DMS153 (cell line): ENCODE measurements around the gene SYCN.
"Not testable (repeated sequence)": the region's sequence is repeated elsewhere in the genome, so short reads cannot be mapped to it uniquely, and the experiment has no call there.

Experiments used
- DNase-seq: peaks from one replicate; lab custom pipeline; 2025; lab: John Stamatoyannopoulos, UW

SYCN gene

DNA sequence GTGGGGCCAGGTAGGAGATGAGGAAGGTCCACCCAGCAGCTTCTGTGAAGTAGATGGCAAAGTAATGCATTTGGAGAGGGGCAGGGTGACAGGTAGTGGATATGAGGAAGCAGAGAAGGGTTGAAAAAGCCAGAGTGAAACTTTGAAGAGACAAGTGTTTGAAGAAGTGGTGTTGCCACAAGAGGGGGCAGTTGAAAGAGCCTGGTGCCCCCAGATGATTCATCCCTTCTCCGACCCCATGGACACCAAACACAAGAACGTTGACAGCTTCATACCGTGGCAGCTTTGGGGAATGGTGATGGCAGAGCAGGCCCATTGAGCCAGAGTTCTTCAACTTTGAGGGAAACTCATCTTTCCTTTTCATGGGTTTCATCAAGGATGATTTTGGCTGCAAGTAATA is 20.8 kb upstream of the SYCN start:
- no peak for DNase-seq

DNA sequence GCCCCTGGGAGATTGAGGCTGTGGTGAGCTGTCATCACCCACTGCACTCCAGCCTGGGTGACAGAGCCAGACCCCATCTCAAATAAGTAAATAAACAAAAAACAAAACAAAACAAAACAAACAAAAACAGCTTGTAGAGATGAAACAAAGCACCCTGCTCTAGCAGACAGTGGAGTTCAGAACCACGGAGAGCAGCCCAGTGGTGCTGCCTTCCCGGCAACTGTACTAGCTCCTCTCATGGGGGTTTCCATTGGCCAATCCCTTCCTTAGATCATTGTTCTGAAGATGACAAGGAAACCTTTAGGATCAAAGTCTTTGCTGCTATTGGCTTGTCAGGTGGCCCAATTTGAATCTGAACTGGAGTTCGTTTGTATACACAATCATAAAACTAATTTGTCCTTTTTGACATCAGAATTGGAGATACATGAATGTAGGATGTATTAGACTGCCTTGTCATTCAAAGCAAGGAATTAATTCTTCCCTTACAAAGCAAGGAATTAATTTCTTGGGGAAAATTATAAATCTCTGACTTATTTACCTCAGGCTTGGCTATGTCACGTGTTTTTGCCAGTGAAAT is 19.7 kb upstream of the SYCN start:
- DNase-seq, result no peak

DNA sequence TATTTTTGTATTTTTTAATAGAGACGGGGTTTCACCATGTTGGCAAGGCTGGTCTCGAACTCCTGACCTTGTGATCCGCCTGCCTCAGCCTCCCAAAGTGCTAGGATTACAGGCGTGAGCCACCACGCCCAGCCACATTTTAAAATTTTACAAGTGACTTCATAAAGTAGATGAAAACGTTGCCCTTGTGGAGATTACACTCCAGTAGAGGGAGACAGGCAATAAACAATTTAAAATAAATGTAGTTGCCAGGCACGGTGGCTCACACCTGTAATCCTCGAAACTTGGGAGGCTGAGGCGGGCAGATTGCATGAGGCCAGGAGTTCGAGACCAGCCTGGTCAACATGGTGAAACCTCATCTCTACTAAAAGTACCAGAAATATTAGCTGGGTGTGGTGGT is 15.0 kb upstream of the SYCN start:
- not testable (repeated sequence) for DNase-seq

DNA sequence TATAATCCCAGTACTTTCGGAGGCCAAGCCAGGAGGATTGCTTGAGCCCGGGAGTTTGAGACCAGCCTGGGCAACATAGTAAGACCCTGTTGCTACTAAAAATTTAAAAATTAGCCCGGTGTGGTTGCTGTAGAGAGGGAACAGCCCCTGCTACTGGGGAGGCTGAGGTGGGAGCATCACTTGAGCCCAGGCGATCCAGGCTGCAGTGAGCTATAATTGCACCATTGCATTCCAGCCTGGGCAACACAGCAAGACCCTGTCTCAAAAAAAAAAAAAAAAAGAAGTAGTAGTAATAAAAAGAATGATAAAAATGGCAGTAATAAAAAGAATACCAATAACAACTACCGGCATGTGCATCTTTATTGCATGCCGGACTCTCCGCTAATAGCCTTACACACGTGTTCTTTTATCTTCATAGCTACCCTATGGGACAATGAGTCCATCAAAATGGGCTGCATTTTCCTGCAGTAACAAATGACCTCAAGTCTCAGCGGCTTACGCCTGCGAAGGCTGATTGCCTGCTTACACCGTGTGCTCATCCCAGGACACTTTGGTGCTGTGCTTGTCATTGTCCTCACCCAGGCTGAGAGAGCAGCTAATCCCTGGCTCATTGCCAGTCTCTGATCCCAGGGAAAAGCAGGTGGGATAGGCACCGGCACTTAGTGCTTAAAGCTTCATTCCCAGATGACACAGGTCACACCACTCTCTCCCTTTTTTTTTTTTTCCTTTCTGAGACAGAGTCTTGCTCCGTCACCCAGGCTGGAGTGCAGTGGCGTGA is 14.4 kb upstream of the SYCN start:
- no peak for DNase-seq

DNA sequence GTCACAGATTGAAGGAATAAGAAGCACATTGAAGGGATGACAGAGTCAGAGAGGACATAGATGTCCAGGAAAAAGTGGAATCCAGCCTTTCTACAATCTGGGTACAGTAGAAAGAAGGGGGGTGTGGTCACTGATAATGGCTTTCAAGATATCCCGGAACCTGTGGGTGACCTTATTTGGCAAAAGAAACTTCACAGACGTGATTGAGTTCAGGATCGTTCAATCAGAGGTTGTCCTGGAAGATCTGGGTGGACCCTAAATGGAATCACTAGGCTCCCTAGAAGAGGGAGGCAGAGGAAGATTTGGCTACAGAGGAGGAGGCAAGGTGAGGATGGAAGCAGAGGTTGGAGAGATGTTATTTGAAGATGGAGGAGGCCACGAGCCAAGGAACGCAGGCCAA is 13.0 kb upstream of the SYCN start:
- DNase-seq, result no peak

DNA sequence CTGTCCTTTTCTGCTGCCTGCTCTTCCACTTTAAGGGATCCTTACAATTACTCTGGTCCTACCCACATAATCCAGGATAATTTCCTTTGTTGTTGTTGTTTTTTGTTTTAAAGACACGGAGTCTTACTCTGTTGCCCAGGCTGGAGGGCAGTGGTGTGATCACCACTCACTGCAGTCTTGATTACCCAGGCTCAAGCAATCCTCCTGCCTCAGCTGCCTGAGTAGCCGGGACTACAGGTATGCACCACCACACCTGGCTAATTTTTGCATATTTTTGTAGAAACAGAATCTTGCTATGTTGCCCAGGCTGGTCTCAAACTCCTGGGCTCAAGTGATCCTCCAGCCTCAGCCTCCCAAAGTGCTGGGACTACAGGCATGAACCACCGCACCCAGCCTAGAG is 11.3 kb upstream of the SYCN start:
- DNase-seq, result not testable (repeated sequence)

DNA sequence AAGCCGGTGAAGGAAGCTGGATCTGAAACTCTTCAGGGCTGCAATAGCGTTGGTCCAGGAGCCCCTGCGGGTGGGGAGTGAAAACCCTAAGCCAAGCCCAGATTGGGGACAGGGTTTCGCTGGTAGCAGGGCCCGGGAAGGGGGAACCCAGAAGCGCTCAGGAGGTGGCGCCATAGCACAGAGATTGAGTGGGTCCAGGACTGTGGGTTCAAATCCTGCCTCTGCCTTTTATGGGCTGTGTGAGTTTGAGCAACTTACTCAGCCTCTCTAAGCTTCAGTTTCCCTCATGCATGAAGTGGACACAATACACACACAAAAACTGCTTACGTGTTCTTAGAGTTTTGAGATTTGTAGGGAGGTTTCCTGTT is 8.3 kb upstream of the SYCN start:
- no peak for DNase-seq

DNA sequence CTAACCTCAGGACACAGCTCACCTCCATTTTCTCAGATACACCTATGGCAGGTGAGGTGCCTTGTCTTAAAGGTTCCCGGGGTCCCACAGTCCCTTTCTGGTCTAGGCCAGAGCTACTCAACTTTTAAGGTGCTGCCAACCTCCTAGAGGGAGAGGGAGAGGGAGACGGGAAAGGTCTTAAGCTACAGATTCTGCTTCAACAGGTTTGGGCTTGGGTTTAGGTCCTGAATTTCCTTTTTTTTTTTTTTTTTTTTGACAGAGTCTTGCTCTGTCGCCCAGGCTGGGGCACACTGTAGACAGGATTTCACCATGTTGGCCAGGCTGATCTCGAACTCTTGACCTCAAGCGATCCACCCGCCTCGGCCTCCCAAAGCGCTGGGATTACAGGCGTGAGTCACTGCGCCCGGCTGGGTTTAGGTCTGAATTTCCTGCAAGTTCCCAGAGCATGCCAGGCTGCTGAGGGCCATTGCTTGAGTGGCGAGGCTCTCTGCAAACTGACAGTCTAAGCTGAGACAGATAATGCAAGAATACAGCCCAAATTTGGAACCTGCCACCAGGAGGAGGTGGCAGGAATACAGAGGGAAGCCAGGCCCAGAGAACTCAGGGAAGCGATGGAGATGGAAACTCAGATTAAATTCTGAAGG is 7.8 kb upstream of the SYCN start:
- DNase-seq, result no peak

DNA sequence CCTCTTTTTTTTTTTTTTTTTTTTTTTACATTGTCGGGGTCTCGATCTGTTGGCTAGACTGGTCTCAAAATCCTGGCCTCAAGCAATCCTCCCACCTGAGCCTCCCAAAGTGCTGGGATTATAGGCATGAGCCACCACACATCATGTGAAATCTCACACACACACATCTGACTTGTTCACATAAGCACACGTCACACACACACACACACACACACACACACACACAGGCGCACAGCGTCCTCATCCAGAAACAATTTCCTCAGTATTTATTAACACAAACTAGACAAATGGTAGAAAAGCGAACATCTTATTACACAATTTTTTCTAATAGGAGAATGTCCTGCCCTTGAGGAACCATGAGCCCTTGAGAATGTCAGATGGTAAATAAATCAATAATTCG is 5.1 kb upstream of the SYCN start:
- no peak for DNase-seq

DNA sequence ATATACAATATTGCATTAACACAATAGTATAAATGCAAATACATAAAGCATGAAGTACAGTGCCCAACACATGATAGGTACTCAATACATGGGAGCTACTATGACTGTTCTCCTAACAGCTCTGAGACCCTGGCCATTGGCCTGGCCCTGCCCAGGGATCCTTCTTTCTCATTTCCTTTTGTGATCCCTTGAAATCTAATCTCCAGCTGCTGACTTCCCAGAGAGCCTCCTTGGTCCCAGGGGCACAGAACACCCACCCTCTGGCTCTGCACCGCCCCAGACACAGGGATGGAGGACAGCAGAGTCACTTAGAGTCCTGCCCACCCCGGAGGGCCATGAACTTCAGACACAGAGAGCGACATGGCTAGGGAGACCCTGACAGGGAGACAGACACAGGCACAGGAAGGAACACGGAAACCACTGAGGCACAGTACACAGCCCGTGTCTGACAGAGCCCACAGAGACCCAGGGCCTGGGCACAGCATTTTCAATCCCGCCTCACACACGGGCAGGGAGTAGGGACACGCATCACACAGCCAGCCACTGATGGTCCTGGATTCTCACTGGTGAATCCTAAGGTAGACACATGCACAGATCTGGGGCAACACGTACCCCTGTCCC is 4.2 kb upstream of the SYCN start:
- DNase-seq, result no peak

DNA sequence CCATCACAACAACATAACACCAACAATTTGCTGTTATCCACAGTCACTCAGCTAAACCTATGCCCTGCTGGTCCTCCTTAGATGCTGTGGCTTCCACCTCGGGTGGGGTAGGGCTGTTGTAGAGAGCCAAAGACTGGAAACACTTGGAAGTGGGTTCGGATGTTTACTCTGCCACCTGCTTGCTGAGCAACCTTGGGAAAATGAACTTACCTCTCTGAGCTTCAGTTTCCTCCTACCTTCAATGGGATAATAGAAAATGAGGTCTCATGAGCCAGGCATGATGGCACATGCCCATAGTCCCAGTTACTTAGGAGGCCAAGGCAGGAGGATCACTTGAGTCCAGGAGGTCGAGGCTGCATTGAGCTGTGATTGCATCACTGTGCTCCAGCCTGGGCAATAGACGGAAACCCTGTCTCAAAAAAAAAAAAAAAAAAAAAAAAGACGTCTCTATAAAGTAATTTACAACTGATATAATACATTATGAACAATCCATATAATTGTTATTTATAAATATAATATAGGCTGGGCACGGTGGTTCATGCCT is 3.3 kb upstream of the SYCN start:
- no peak for DNase-seq

DNA sequence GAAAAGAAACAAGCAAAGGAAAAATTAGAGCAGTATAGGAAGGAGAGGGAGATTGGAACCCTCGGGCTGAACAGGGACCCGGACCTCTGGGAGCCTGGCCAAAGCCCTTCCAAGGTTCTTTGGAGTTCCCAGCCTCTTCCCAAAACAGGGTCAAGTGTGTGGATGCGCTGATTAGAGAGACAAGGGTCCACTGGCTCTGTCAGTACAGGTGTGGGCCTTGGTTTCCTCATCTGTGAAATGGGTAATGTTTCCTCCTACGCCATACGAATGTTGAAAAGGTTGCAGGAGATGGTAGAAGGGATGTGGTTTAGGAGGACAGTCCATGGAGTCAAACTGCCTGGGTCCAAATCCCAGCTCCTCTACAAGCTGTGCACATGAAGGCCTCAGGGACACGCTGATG is 2.1 kb upstream of the SYCN start:
- DNase-seq, result no peak

DNA sequence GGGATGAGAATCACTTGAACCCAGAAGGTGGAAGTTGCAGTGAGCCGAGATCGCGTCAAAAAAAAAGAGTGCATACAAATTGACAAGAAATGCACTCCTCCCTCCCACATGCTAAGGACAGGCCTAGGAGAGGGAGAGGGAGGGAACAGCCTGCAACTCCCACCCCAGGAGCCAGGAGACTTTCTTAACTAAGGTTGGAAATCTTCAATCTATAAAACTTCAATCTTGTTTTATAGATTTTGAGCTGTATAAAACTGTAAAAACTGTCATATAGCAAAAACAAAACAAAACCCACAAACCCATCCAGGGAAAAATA is 1.3 kb upstream of the SYCN start:
- DNase-seq, result no peak

DNA sequence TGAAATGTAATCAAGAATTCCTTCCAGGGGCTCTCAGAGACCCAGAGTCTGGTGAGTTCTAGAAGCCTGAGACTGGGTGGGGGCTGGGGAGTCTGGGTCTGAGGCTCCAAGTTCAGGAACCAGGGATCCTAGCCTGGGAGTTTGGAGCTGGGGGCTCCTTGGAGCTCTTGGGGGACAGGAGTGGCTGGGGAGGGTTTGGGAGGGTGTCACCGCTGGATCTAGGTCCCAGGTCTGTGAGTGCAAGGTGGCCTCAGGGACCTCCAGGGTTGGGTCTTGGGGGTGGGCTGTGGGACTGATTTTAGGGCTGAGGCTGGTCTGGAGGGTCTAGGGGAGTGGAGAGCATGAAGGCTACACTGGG is 1.1 kb downstream of the SYCN start:
- DNase-seq, result no peak

DNA sequence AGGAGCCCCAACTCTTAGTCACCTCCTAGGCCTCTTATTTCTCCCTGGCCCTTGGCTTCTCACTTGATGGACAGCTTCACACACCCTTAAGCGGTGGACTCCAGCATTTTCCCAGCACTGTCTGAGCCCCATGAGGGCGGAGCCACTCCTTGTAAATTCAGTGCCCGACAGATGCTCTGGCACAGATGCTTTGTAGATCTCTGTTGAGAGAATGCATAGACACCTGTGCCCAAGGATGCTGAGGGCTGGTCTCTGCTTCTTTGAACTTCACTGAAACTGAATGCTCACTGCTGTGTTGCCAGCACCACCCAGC is 3.3 kb downstream of the SYCN start:
- DNase-seq, result no peak

DNA sequence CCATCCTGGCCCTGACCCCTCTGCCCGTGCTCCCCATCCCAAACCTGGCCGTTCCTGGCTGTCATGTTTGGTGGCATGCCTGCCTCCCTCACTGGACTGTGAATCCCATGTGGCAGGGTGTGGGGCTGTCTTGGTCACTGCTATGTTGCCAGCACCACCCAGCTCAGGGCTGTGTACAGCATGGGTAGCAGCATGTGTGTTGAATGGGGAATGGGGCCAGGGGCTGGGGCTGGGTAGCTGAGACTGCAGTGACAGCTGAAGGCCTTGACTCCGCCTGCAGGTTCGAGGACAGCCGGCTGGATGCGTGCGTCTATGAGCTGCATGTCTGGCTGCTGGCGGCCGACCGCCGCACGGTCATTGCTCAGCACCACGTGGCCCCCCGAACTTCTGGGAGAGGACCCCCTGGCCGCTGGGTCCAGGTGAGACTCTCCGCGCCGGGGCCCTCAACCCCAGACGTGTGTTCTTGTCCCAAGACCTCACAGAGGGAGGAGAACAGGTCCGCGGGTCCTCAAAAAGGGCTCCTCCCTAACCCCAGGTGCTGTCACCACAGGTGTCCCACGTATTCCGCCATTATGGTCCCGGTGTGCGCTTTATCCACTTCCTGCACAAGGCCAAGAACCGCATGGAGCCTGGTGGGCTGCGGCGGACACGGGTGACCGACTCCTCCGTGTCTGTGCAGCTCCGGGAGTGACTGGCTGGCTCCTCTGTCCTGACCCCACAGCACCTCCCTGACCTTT is 3.8 kb downstream of the SYCN start:
- DNase-seq, result no peak

DNA sequence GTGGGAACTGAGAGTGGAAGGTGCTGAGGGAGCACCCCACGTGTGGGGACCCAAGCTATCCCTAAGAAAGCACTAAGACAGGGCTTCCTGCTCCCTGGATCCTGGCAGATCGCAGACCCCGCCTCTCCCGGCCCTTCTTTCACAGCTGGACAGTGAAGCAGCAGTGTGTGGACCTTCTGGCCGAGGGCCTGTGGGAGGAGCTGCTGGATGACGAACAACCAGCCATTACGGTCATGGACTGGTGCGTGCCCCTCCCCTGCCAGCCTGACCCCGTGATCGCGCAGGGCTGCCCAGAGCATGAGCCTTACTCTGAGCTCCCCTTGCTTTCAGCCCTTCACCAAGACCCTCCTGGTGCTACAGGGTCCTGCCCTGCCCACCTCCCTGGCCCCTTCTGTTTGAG is 5.0 kb downstream of the SYCN start:
- no peak for DNase-seq

DNA sequence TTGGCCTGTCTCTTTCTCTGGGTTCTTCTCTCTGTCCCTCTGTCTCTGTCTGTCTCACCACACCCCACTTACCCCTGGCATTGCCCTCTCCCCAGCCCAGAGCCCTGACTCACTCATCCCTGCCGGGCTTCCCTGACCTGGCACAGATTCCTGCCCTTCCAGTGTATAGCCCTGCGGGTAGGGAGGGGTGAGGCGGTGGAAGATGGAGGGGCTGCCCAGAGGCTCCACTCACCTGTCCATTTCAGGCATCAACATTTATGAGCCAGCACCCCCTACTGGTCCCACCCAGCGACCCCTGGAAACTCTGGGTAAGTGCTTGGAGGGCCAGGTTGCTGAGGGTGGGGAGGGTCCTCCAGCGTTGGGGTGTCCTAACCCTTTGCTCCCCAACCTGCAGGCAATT is 6.3 kb downstream of the SYCN start:
- DNase-seq, result no peak

DNA sequence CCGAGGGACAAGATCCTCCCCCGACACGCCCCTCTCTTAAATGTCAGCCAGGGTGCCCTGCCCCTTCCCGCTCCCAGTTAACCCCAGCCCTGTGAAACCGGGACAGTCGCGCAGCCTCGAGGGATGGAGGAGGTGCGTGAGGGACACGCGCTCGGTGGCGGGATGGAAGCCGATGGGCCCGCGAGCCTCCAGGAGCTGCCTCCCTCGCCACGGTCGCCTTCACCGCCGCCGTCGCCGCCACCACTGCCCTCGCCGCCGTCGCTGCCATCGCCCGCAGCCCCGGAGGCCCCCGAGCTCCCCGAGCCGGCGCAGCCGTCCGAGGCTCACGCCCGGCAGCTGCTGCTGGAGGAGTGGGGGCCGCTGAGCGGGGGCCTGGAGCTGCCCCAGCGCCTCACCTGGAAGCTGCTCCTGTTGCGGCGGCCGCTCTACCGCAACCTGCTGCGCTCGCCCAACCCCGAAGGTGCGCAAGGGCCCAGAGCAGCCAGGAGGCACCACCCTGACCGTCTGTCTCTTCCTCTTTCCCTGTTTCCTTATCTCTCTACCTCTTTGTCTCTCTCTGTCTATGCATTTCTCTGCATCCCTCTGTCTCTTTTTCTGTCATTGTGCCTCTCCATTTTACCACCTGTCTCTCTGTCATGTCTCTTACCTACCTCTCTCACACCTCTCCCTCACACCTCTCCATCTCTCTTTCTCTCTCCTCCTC is 7.1 kb downstream of the SYCN start, which contains the start of gene NCCRP1:
NCCRP1 (plus strand) TSS at position 105 of the 703 bp plus-strand sequence; CDS start at position 124, 19 bp downstream.
- no peak for DNase-seq

DNA sequence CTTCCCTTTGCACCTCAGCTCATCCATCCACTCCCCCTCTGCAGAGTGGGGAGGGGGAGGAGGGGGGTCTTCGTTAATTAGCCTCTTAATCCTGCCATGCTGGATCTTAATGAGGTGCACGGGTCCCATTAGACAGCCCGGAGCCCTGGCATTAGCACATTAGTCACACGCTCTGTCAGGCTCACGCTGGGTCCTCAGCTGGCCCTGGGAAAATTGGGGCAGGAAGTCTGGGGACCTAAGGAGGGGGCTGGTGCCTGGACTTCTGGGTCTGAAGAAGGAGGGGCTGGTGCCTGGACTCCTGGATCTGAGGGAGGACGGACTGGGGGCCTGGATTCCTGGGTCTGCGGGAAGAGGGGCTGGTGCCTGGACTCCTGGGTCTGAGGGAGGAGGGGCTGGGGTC is 7.7 kb downstream of the SYCN start:
- no peak for DNase-seq

DNA sequence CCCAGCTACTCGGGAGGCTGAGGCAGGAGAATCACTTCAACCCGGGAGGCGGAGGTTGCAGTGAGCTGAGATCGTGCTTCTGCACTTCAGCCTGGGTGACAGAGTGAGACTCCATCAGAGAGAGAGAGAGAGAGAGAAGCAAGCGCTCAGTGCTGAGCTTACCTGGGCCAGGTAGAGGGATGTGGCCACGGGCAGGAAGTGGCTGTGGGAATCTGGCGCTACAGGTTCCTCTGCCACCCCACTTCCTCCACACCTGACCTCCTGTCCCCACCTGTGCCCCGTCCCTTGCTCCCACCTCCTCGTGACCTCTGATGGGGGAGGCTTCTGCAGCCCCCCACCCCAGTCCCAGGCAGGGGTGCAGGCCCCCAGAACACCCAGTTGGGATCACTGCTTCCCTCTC is 8.3 kb downstream of the SYCN start:
- no peak for DNase-seq
